ENCODE results near the gene TMEM98. TPM values are rescaled to one million over a fixed set of nuclear protein-coding genes. Genes with fewer than 3 reads are reported as not detected.

TMEM98 gene
- total and polyA plus RNA-seq, 9 donors, result 112 to 399 (median 157) TPM

DNA sequence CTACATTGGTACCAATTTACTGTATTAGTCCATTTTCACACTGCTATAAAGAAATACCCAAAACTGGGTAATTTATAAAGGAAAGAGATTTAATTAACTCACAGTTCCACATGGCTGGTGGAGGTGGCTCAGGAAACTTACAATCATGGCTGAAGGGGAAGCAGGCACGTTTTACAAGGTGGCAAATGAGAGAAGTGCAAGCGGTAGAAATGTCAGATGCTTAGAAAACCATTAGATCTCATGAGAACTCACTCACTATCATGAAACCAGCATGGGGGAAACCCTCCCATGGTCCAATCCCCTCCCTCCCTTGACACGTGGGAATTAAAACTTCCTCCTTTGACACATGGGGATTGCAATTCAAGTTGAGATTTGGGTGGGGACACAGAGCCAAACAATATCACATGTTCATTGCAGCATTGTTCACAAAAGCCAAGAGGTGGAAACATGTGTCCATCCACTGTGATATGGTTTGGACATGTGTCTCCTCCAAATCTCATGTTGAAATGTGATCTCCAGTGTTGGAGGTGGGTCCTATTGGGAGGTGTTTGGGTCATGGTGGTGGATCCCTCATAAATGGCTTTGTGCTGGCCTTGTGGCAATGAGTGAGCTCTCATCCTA lies 60.6 kb downstream of the TMEM98 start:
- Histone ChIP-seq H3K27me3 (no peaks in the 10 kb centered on the region), H3K4me1 (ENCODE audit: insufficient read depth) (no peaks in the 10 kb centered on the region), H3K27ac (no peak overlapping the region), H3K4me3 (no peak overlapping the region), H3K36me3 (no peaks in the 10 kb centered on the region), H3K9me3 (no peaks in the 10 kb centered on the region)
- intact Hi-C loops (cut with DNase I), result no loop called here
- WGBS, 3 donors, result 67 to 74% (median 69%) methylated on average over 3 of the region's 3 CpGs
- TF ChIP-seq, protein P1, sequence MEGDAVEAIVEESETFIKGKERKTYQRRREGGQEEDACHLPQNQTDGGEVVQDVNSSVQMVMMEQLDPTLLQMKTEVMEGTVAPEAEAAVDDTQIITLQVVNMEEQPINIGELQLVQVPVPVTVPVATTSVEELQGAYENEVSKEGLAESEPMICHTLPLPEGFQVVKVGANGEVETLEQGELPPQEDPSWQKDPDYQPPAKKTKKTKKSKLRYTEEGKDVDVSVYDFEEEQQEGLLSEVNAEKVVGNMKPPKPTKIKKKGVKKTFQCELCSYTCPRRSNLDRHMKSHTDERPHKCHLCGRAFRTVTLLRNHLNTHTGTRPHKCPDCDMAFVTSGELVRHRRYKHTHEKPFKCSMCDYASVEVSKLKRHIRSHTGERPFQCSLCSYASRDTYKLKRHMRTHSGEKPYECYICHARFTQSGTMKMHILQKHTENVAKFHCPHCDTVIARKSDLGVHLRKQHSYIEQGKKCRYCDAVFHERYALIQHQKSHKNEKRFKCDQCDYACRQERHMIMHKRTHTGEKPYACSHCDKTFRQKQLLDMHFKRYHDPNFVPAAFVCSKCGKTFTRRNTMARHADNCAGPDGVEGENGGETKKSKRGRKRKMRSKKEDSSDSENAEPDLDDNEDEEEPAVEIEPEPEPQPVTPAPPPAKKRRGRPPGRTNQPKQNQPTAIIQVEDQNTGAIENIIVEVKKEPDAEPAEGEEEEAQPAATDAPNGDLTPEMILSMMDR (IDR thresholded peaks at IDR 0.05), result no peak
- TF ChIP-seq EP300 (IDR thresholded peaks at IDR 0.05) (no peak), POLR2A (IDR thresholded peaks at IDR 0.05) (no peak)
- no peak for DNase-seq

DNA sequence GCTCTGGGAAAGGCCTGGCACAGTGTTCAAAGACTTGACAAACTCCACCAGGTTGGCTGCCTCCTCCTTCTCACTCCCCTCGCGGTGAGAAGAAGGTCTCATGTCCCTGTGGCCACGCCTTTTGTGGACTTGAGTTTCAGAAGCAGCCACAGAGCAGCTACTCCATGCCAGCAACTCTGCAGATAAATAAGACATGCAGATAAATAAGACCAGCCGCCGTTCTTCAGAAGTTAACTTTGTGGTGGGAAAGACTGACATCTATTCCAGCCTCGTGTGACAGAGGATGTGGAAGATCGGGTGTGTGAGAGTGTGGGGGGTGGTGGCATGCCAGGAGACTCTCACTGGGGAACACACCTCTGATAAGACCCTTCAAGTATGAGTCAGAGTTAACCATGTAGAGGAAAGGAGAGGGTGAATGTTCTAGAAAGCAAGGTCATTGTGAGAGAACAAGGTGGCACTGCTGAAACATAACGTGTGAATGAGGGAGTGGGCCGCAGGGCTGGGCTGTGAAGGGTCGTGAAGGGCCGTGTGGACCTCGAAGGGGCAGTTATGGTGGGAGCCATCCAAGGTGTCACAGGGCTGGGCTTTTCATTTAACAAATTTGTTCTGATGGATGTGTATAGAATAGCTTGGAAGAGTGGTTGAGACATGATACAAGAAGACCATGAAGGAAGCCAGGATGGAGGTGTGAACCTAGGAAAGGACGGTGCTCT lies 64.5 kb downstream of the TMEM98 start:
- DNase-seq, result no peak
- 38 to 51% (median 43%) methylated on average over 13 of the region's 13 CpGs for WGBS, 3 donors
- Histone ChIP-seq H3K36me3 (no peaks in the 10 kb centered on the region), H3K27me3 (no peaks in the 10 kb centered on the region), H3K27ac (no peak overlapping the region), H3K4me1 (ENCODE audit: insufficient read depth) (no peaks in the 10 kb centered on the region), H3K4me3 (no peak overlapping the region), H3K9me3 (no peaks in the 10 kb centered on the region)
- TF ChIP-seq, protein P1 (IDR thresholded peaks at IDR 0.05), result no peak
- no peak for TF ChIP-seq POLR2A (IDR thresholded peaks at IDR 0.05)
- TF ChIP-seq EP300 (IDR thresholded peaks at IDR 0.05), result no peak
- intact Hi-C loops (cut with DNase I), result loop anchor here in 2 of 4 donors (10.0 kb wide), 2 partner anchors 118 to 208 kb away; partner anchors contain the start of gene MYO1D (in 1 of the 2)

DNA sequence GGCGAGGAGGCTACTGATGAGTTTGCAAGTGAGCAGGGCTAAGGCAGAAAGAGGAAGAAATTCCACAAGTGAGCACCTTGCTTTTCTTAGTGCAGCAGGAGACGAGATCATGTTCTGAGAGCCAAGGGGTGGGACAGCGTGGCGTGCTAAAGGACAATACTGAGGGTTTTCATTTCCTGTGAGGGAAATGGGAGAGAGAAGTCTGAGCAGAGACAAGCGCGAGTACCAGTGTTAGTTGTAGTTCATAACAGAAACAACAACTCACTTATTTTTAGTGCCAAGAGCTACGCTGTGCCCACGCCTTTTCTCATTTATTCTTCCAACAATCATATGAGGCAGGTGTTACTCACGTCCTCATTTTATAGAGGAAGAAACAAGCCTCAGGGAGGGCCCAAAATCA lies 66.0 kb downstream of the TMEM98 start:
- intact Hi-C loops (cut with DNase I), result loop anchor here in 2 of 4 donors (10.0 kb wide), 2 partner anchors 119 to 209 kb away; partner anchors contain the start of gene MYO1D (in 1 of the 2)
- no peak overlapping the region for H3K4me3 ChIP-seq
- peaks cover 4% of the 10 kb centered on the region for H3K4me1 ChIP-seq (ENCODE audit: insufficient read depth)
- DNase-seq, result no peak
- TF ChIP-seq, protein P1 (IDR thresholded peaks at IDR 0.05), result no peak
- TF ChIP-seq EP300 (IDR thresholded peaks at IDR 0.05), result no peak
- TF ChIP-seq POLR2A (IDR thresholded peaks at IDR 0.05), result no peak
- 81 to 85% (median 83%) methylated on average over 9 of the region's 9 CpGs for WGBS, 3 donors
- no peaks in the 10 kb centered on the region for H3K36me3 ChIP-seq
- H3K27me3 ChIP-seq, result no peaks in the 10 kb centered on the region
- H3K27ac ChIP-seq, result no peak overlapping the region
- H3K9me3 ChIP-seq, result no peaks in the 10 kb centered on the region

Other genes with a start within 250 kb of the TMEM98 start
- gene MYO1D, start 51.0 kb upstream of the TMEM98 start, total RNA-seq, result 10 to 100 TPM; 43.0 to 57.7 (median 53.8) TPM
- gene MYO1D, start 51.0 kb upstream of the TMEM98 start, polyA plus RNA-seq, result 10 to 100 TPM; 20.9 to 62.2 TPM
- not detected for gene SPACA3, start 63.7 kb downstream of the TMEM98 start, total RNA-seq
- not detected for gene SPACA3, start 63.7 kb downstream of the TMEM98 start, polyA plus RNA-seq

All from ovary (tissue), 9 donors.